Measurements from ENCODE around the gene DNAJC3.
"Not testable (repeated sequence)": the region's sequence is repeated elsewhere in the genome, so short reads cannot be mapped to it uniquely, and the experiment has no call there.

Gene DNAJC3

GRCh38 chr13:95689582-95689926 is 12.6 kb downstream of the DNAJC3 start:
- H3K4me3 ChIP-seq (ENCODE audit: low read length) = no peak overlapping the region
- no peak for DNase-seq (ENCODE audit: low read depth)
- TF ChIP-seq CTCF (conservative IDR thresholded peaks at IDR 0.05; ENCODE audit: low read depth, low read length) = no peak

GRCh38 chr13:95690986-95691385 is 14.0 kb downstream of the DNAJC3 start:
- not testable (repeated sequence) for DNase-seq (ENCODE audit: low read depth); H3K4me3 ChIP-seq (ENCODE audit: low read length)

GRCh38 chr13:95697052-95697680 is 20.2 kb downstream of the DNAJC3 start:
- no peak for DNase-seq (ENCODE audit: low read depth)
- TF ChIP-seq CTCF (conservative IDR thresholded peaks at IDR 0.05; ENCODE audit: low read depth, low read length) = no peak
- H3K4me3 ChIP-seq (ENCODE audit: low read length) = no peak overlapping the region

- no peak overlapping the region for H3K4me3 ChIP-seq (ENCODE audit: low read length)
- TF ChIP-seq CTCF (conservative IDR thresholded peaks at IDR 0.05; ENCODE audit: low read depth, low read length) = peak; percentile 55
- no peak for DNase-seq (ENCODE audit: low read depth)
Measured at GRCh38 chr13:95698047-95698749, 21.3 kb downstream of the DNAJC3 start.

GRCh38 chr13:95703576-95703975 is 26.6 kb downstream of the DNAJC3 start:
- no peak for DNase-seq (ENCODE audit: low read depth)
- no peak overlapping the region for H3K4me3 ChIP-seq (ENCODE audit: low read length)
- TF ChIP-seq CTCF (conservative IDR thresholded peaks at IDR 0.05; ENCODE audit: low read depth, low read length) = no peak

- DNase-seq (ENCODE audit: low read depth) = no peak
- no peak overlapping the region for H3K4me3 ChIP-seq (ENCODE audit: low read length)
- TF ChIP-seq CTCF (conservative IDR thresholded peaks at IDR 0.05; ENCODE audit: low read depth, low read length) = peak; percentile 34
Measured at GRCh38 chr13:95704510-95704909, 27.6 kb downstream of the DNAJC3 start.

- TF ChIP-seq CTCF (conservative IDR thresholded peaks at IDR 0.05; ENCODE audit: low read depth, low read length) = no peak
- DNase-seq (ENCODE audit: low read depth) = no peak
- H3K4me3 ChIP-seq (ENCODE audit: low read length) = no peak overlapping the region
Measured at GRCh38 chr13:95706356-95706755, 29.4 kb downstream of the DNAJC3 start.

Measured in retinal pigment epithelial cell (primary cell).